Fibroblast of the aortic adventitia (primary cell): ENCODE measurements around the gene WDR36. TPM values are rescaled to one million over a fixed set of nuclear protein-coding genes. Genes with fewer than 3 reads are reported as not detected.

Experiments used
- DNase-seq: peaks from one replicate; pipeline ENCODE4 v3.0.0-alpha.2; 2010; ENCODE audit warnings: low read depth
- H3K4me3 ChIP-seq: 2 replicates; pipeline ENCODE4 v1.5.1; 2011; ENCODE audit warnings: low read depth, mild to moderate bottlenecking, control low read depth, low read length, moderate library complexity
- CTCF ChIP-seq: IDR thresholded peaks from 2 replicates; pipeline ENCODE4 v1.5.1; 2011; ENCODE audit warnings: mild to moderate bottlenecking, low read length, control low read depth, inconsistent platforms; ENCODE audit not compliant: insufficient read depth
- total RNA-seq: library from RNA; depleted of rRNA; stranded (reverse); fragments of >200 nt; gene quantifications from 2 replicates; pipeline ENCODE4 v1.2.3, GENCODE V29; 2012; ENCODE audit warnings: low replicate concordance

The WDR36 gene
- total RNA-seq, 1 donor = 90.8 TPM

DNA sequence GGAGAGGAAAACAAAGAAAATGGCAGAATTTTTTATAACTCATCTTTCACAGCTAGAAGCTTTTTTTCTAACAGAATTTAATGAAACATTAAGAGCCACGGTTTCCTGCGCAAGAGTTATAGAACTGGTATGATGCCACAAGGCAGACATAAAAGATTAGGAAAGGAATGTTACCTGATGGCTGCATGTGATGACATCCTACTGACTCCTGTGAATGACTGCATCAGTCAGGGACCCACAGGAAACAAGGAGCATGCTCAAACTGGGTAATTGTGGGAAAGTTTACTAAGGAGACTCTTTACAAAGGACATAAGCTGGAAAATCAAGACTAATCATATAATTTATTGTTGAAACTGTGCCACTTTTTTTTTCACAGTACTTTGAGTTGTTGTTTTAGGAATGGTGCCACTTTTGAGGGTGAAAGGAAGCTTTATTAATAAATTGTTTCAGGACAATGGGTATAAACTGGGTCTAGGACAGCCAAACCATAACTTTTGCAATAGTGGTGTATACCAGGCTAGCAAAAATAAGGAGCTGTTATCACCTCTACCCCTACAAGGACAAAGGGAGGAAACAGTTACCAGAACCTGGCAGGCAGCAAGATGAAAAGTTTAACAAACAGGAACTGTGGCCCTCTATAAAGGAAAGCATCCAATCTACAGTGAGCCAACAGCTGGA lies 25.7 kb upstream of the WDR36 start:
- DNase-seq = peak; percentile 30
- TF ChIP-seq CTCF = no peak
- H3K4me3 ChIP-seq = no peak overlapping the region

DNA sequence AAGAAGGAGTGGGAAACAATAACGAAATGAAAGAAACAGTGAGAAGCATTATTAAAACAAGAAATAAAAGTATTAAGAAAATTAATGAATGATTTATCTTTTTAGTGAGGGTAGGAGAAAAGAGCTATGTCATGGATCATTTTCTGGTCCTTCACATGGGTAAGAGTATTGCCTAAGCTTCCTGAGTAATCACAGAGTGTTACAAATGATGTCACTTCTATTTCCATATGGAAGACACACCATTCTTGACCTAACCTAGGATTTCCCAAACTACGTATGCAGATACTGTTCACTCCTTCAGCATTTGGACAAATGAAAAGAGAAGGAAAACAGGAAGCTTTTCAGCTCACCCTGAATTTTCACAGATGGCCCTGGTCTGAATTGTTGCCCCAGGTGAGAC lies 23.9 kb upstream of the WDR36 start:
- peak; percentile 40 for DNase-seq
- no peak overlapping the region for H3K4me3 ChIP-seq
- TF ChIP-seq CTCF = no peak

GRCh38 chr5:111069839-111070238 lies 22.3 kb upstream of the WDR36 start:
- TF ChIP-seq CTCF = no peak
- peak; percentile 97 for DNase-seq
- H3K4me3 ChIP-seq = no peak overlapping the region

- no peak for TF ChIP-seq CTCF
- peak; percentile 25 for DNase-seq
- no peak overlapping the region for H3K4me3 ChIP-seq
Measured at GRCh38 chr5:111070272-111071134, 21.6 kb upstream of the WDR36 start.

DNA sequence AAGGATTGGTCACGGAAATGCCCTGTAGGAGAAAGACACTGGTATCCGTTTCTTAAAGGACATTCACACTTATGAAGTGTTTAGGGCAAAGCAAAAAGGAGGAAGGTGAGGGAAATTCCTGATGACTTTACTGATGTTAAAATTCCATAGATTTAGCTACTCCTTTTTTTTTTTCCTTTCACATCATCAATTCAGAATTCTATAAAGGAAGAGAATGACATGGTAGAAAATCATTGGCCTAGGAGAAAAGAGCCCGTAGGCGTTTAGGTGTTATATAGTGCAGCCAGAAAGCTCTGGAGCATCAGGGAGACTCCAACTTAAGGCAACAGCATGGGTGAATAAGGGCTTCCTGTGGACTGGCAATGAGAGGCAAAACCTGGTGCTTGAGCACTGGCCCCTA lies 20.7 kb upstream of the WDR36 start, which contains the start of gene TSLP:
Gene TSLP (plus strand): TSS at position 301 of the 400 bp plus-strand sequence. CDS start 178 bp downstream, outside the sequence.
- no peak for DNase-seq
- no peak for TF ChIP-seq CTCF
- H3K4me3 ChIP-seq = no peak within 1 kb of the TSS

DNA sequence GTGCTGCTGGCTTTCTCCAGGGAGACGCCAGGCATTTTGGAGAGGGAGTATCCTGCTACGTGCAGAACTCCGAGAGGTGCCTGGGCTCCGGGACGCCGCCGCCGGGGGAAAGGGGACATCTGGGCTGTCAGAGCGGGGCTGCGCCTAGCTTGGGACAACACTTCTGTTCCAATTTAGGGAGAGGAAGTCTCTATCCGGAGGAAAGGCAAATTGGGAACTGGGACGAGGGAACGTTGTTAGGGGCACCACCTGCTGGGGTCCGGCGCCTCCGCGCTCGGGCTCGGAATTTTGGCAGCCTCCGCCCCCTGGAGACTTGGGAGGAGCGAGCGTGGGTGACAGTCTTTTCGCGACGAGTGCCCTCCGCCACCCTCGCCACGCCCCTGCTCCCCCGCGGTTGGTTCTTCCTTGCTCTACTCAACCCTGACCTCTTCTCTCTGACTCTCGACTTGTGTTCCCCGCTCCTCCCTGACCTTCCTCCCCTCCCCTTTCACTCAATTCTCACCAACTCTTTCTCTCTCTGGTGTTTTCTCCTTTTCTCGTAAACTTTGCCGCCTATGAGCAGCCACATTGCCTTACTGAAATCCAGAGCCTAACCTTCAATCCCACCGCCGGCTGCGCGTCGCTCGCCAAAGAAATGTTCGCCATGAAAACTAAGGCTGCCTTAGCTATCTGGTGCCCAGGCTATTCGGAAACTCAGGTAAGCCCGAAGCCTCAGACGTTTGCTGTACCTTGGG lies 19.0 kb upstream of the WDR36 start:
- H3K4me3 ChIP-seq = peak overlapping the region; percentile 62
- DNase-seq = peak; percentile 44
- no peak for TF ChIP-seq CTCF
